GM19468 (cell line): ENCODE measurements around the gene EXOC1L.

Experiments
- ATAC-seq: cut with Tn5 transposase; IDR thresholded peaks from one replicate; pipeline ENCODE4 v1.9.1; 2021; ENCODE audit warnings: mild to moderate bottlenecking, moderate library complexity, moderate number of reproducible peaks; ENCODE audit not compliant: unreplicated experiment; ENCODE audit errors: extremely low read depth

The EXOC1L gene

DNA sequence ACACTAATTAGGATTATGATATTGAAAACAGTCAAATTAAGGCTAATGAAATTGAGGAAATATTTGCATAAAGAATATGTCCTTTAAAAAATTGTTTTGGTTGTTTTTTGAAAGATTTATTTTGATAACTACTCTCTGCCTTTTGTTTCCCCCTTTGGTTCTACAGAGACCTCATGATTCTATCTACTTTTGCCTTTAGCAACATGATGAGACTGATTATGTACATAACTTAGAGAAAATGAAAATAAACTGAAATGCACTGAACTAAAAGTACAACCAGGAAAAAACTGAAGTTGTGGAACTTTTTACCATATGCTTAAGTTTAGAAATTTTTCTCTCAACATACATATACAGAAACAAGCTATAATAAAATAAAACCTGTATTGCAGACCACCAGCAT lies 55.2 kb downstream of the EXOC1L start:
- no peak for ATAC-seq

DNA sequence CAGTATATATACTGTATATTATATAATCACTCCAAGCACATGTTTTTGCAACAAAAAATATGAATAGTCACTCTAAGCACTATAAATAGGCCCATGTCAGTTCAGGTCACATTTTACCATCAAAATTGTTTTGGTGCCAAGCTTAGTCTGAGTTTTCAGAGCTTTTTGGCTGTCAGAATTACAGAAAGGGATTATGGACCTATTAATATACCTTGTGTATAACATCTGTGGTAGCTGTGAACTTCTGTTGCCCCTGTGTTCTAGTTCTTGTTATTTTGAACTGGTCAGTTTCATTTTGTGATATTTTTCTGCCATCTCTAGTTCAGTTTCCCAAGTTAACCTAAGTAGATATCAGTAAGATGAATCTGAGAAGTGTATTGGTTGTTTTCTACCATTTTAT lies 56.8 kb downstream of the EXOC1L start:
- no peak for ATAC-seq

DNA sequence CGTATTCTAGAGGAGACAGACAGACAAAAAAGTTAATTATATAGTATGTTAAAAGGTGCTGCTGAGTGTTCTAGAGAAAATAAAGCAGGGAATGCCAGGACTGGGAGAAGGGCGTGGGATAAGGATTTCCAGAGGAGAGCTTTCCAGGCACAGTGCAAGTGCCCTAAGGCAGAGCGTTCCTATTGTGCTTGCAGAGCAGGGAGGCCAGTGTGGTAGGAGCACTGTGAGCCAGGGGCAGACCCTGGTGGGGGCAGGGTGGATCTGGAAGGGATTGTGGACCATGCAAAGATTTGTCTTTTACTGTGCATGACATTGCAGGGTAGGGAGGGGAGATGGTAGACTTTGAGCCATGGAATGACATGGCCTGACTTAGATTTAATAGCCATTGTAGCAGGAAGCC lies 59.6 kb downstream of the EXOC1L start:
- no peak for ATAC-seq

DNA sequence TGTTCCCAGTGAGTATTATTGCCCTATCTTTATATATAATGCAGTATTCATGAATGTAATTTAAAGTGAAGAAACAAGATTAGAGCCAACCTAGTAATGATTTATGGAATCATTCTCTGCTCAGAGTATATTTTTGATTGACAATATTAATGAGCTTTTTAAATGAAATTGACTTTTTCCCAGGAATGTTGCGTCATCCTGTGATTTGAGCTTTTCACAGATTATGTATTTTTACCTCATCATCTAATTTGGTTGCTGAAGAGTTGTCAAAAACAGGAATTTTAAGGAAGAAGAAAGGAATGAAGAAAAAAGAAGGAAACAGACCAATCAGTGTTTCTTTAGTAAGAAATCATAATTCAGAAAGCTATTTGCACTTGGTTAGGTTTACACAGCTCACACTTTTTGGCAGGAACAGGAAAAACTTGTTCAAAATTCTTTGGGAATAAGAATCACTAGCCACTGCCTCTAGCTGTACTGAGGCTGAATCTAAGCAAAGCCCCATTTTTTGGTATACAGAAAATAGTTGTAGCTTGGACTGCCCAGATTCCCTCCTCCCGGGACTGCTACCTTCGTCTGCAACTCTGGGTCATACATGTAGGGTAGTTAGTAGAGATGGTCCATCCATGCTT lies 61.2 kb downstream of the EXOC1L start:
- ATAC-seq: no peak

DNA sequence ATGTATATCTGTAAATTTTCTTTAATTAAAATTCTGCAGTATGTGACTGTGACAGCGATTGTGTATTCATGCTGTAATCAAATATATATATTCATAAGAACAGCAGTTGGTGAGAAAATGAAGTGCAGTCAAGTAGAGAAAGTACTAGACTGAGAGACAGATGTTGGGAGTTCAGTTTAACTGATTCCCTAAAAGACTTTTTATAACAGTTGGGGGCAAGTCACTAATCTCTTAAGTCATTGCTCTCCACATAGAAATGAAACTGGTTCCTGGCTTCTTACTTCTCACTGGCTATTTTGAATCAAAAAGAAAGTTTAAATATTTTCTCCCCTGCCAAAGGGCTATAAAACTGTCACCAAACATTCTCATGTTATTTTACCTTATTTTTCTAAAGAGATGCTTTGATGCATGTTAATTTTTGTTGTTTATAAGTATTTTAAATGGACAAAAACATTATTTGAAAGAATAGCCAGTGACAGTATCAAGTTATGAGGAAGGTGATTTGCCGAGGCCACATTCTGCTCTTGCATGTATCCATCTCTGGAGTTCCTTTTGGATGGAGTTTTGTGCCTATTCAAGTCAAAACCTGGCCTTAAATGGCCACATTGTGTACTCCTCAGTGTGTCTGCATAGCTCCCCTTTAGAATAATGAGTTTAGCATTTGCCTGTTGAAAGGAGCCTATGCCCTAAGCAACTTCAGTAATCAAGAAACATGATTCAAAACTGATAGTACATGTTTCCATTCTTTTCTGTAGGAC lies 64.7 kb downstream of the EXOC1L start:
- no peak for ATAC-seq

DNA sequence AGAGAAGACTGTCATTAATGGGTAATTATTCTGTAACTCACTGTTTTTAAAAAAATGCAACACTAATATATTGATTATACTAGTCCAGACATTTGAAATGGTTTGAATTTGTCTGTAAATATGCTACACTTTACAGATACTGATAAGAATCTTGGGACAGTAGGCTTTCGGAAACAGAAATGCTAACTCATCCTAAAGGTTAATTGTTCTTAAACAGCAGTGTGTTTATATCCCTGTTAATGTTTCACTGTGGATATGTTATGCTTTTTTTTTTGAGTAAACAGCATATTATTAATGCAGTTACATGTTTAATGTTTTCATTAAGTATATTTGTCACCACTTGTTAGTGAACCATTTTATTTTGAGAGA lies 65.2 kb downstream of the EXOC1L start:
- ATAC-seq: no peak
